ENCODE results near the gene TSR1. TPM values are rescaled to one million over a fixed set of nuclear protein-coding genes. Genes with fewer than 3 reads are reported as not detected.

The TSR1 gene
- total and polyA plus RNA-seq, 7 experiments from 2014 or later, result 13.1 to 42.8 (median 28.4) TPM

GRCh38 chr17:2289878-2290478 lies 46.3 kb downstream of the TSR1 start:
- H3K27me3 Mint-ChIP-seq, result no peaks in the 10 kb centered on the region
- Histone ChIP-seq H3K36me3 (ENCODE audit: control insufficient read depth in 2 of 3, insufficient read depth in 3 of 3, low read length in 3 of 3) (peaks cover 6 to 79% (median 16%) of the 10 kb centered on the region in 3 experiments), H3K4me3 (ENCODE audit: low read length) (no peak overlapping the region), H3K27ac (ENCODE audit: low read depth, low read length) (no peak overlapping the region), H3K9me3 (ENCODE audit: control insufficient read depth in 2 of 3, low read length in 3 of 3) (no peaks in the 10 kb centered on the region), H3K4me1 (ENCODE audit: control insufficient read depth in 2 of 2, insufficient read depth in 2 of 2, low read length in 2 of 2) (no peaks in the 10 kb centered on the region), H3K27me3 (ENCODE audit: control insufficient read depth in 2 of 2, insufficient read depth in 2 of 2, low read length in 2 of 2) (no peaks in the 10 kb centered on the region)
- peaks cover 3 to 20% (median 11%) of the 10 kb centered on the region in 7 donors for H3K4me1 Mint-ChIP-seq
- POLR2A ChIA-PET, result no interaction called here
- no peak for DNase-seq
- no peaks in the 10 kb centered on the region for H3K9me3 Mint-ChIP-seq
- H3K27ac Mint-ChIP-seq, result peak overlapping the region in 1 of 9 donors; percentile 8
- CTCF ChIA-PET, result interaction anchor here (1.1 kb wide), 1 partner anchor 45 kb away, joined by 3 read pairs; no protein-coding TSS in a partner anchor
- peaks cover 18 to 51% (median 41%) of the 10 kb centered on the region in 5 donors for H3K36me3 Mint-ChIP-seq
- intact Hi-C loops (cut with micrococcal nuclease), result no loop called here
- no peak for ATAC-seq
- H3K4me3 Mint-ChIP-seq, result no peak overlapping the region

DNA sequence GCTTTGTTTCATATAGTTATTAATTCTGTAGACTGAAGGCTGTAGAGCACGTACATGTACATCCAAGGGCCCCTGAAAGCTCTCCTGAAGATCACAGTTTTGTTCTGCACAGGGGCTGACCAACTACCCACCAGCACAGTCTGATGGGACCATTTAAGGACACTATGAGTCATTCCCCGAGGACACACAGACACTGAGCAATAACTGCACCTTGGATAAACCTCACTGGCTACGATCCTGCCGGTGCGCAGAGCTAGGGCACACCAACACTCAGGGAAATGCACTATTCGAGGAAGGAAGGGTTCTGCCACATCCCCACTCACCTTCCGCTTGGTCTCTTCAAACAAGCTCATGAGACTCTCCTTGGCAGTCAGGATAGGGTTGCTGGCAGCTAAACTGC lies 53.0 kb downstream of the TSR1 start:
- H3K4me3 ChIP-seq (ENCODE audit: low read length), result no peak overlapping the region
- H3K4me3 Mint-ChIP-seq, result no peak overlapping the region
- no peaks in the 10 kb centered on the region for H3K9me3 ChIP-seq (ENCODE audit: control insufficient read depth in 2 of 3, low read length in 3 of 3)
- H3K27me3 ChIP-seq (ENCODE audit: control insufficient read depth in 2 of 2, insufficient read depth in 2 of 2, low read length in 2 of 2), result no peaks in the 10 kb centered on the region
- no peak for DNase-seq
- no peak for ATAC-seq
- no peak overlapping the region for H3K27ac ChIP-seq (ENCODE audit: low read depth, low read length)
- peaks cover 0 to 24% of the 10 kb centered on the region in 2 donors for H3K4me1 ChIP-seq (ENCODE audit: control insufficient read depth in 2 of 2, insufficient read depth in 2 of 2, low read length in 2 of 2)
- intact Hi-C loops (cut with micrococcal nuclease), result no loop called here
- peaks cover 8 to 55% (median 41%) of the 10 kb centered on the region in 5 donors for H3K36me3 Mint-ChIP-seq
- ChIA-PET CTCF (interaction anchor here (0.5 to 6.4 kb wide), 15 partner anchors 9 to 229 kb away, joined by 3 to 90 read pairs (median 4); partner anchors contain the start of gene HIC1), POLR2A (interaction anchor here (0.7 to 4.9 kb wide), 9 partner anchors 16 to 1026 kb away, joined by 3 to 30 read pairs (median 7); partner anchors contain the start of genes HIC1, SMG6 and SRR)
- no peaks in the 10 kb centered on the region for H3K9me3 Mint-ChIP-seq
- H3K27ac Mint-ChIP-seq, result peak overlapping the region in 4 of 9 donors; percentile 28 to 69 (median 38)
- H3K27me3 Mint-ChIP-seq, result no peaks in the 10 kb centered on the region
- H3K36me3 ChIP-seq (ENCODE audit: control insufficient read depth in 2 of 3, insufficient read depth in 3 of 3, low read length in 3 of 3), result peaks cover 11 to 62% (median 15%) of the 10 kb centered on the region in 3 experiments
- peaks cover 21 to 52% (median 35%) of the 10 kb centered on the region in 7 donors for H3K4me1 Mint-ChIP-seq

DNA sequence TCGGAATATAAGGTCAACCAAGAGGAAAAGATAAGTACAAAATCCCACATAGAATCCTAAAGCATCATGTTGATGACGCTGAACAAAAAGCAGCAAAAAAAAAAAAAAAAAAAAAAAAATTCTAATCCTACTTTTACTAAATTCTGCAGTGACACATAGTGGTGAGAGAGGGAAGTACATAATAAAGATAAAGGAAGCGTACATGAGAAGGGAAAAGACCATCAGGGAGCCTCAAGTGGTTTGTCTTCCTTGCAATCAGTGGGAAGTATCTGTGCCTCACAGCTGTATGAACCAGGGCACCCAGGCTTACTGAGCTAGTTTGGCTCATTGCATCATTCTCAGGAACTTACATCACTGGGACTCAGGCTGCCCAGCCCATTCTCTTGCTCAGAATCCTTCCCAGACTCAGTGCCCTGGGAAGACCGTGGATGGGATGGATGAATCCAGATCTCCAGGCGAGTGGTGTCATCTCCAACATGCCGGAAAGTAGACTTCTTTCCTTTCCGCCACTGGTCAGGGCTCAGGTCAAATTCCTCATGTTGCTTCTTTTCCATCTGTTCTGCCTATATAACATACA lies 53.9 kb downstream of the TSR1 start:
- peak; percentile 76 for ATAC-seq
- Mint-ChIP-seq H3K27ac (peak overlapping the region; percentile 44 to 89 (median 72)), H3K27me3 (no peaks in the 10 kb centered on the region), H3K36me3 (peaks cover 8 to 51% (median 37%) of the 10 kb centered on the region in 5 donors), H3K4me1 (peaks cover 21 to 58% (median 35%) of the 10 kb centered on the region in 7 donors), H3K4me3 (peak overlapping the region in 3 of 10 donors; percentile 12 to 64 (median 28)), H3K9me3 (no peaks in the 10 kb centered on the region)
- ChIA-PET CTCF (interaction anchor here (0.6 to 6.4 kb wide), 9 partner anchors 10 to 397 kb away, joined by 3 to 90 read pairs (median 8); partner anchors contain the start of gene HIC1), POLR2A (interaction anchor here (0.6 to 4.9 kb wide), 12 partner anchors 15 to 614 kb away, joined by 3 to 30 read pairs (median 7); partner anchors contain the start of genes HIC1, SMG6 and SRR)
- peak in 7 of 9 donors; percentile 37 to 68 (median 58) for DNase-seq
- H3K9me3 ChIP-seq (ENCODE audit: control insufficient read depth in 2 of 3, low read length in 3 of 3), result no peaks in the 10 kb centered on the region
- peaks cover 0 to 24% of the 10 kb centered on the region in 2 donors for H3K4me1 ChIP-seq (ENCODE audit: control insufficient read depth in 2 of 2, insufficient read depth in 2 of 2, low read length in 2 of 2)
- H3K36me3 ChIP-seq (ENCODE audit: control insufficient read depth in 2 of 3, insufficient read depth in 3 of 3, low read length in 3 of 3), result peaks cover 11 to 54% (median 15%) of the 10 kb centered on the region in 3 experiments
- intact Hi-C loops (cut with micrococcal nuclease), result loop anchor here (1.0 kb wide), 6 partner anchors 16 to 228 kb away; partner anchors contain the start of gene HIC1 (in 1 of the 2)
- H3K27ac ChIP-seq (ENCODE audit: low read depth, low read length), result no peak overlapping the region
- no peaks in the 10 kb centered on the region for H3K27me3 ChIP-seq (ENCODE audit: control insufficient read depth in 2 of 2, insufficient read depth in 2 of 2, low read length in 2 of 2)
- no peak overlapping the region for H3K4me3 ChIP-seq (ENCODE audit: low read length)

DNA sequence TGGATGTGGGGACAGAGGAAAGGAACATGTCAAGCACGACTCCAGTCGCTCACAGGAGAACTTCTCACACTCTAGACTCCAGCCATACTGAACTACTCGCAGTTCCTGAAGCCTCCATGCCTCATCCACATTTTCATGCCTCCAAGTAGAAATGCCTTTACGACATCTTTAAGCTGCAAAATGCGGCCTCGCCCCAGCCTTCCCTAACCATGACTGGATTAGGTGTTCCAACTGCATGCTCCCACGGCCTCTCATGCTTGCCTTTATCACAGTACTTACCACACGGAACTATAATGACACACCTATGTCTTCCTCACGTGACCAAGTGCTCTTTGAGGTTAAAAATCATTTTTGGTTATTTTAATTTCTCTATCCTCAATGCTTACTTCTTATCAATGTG lies 56.5 kb downstream of the TSR1 start:
- no peak overlapping the region for H3K27ac ChIP-seq (ENCODE audit: low read depth, low read length)
- H3K36me3 ChIP-seq (ENCODE audit: control insufficient read depth in 2 of 3, insufficient read depth in 3 of 3, low read length in 3 of 3), result peaks cover 11 to 36% (median 15%) of the 10 kb centered on the region in 3 experiments
- H3K27me3 ChIP-seq (ENCODE audit: control insufficient read depth in 2 of 2, insufficient read depth in 2 of 2, low read length in 2 of 2), result no peaks in the 10 kb centered on the region
- ATAC-seq (no peak), DNase-seq (no peak)
- ChIA-PET CTCF (interaction anchor here (0.7 to 6.4 kb wide), 10 partner anchors 8 to 565 kb away, joined by 3 to 90 read pairs (median 8); partner anchors contain the start of gene HIC1), POLR2A (interaction anchor here (0.6 to 4.9 kb wide), 7 partner anchors 10 to 459 kb away, joined by 3 to 30 read pairs (median 14); partner anchors contain the start of gene HIC1)
- no peak overlapping the region for H3K4me3 ChIP-seq (ENCODE audit: low read length)
- peak overlapping the region; percentile 11 to 88 (median 61) for H3K27ac Mint-ChIP-seq
- H3K4me3 Mint-ChIP-seq, result peak overlapping the region in 7 of 10 donors; percentile 3 to 66 (median 35)
- H3K36me3 Mint-ChIP-seq, result peaks cover 8 to 60% (median 36%) of the 10 kb centered on the region in 5 donors
- no peaks in the 10 kb centered on the region for H3K27me3 Mint-ChIP-seq
- peaks cover 10 to 39% of the 10 kb centered on the region in 2 donors for H3K4me1 ChIP-seq (ENCODE audit: control insufficient read depth in 2 of 2, insufficient read depth in 2 of 2, low read length in 2 of 2)
- intact Hi-C loops (cut with micrococcal nuclease), result loop anchor here in 1 of 2 donors (1.0 kb wide), 1 partner anchor 7 kb away; no protein-coding TSS in a partner anchor
- H3K4me1 Mint-ChIP-seq, result peaks cover 37 to 74% (median 58%) of the 10 kb centered on the region in 7 donors
- no peaks in the 10 kb centered on the region for H3K9me3 ChIP-seq (ENCODE audit: control insufficient read depth in 2 of 3, low read length in 3 of 3)
- H3K9me3 Mint-ChIP-seq, result peaks cover 0 to 3% (median 0%) of the 10 kb centered on the region in 11 donors

DNA sequence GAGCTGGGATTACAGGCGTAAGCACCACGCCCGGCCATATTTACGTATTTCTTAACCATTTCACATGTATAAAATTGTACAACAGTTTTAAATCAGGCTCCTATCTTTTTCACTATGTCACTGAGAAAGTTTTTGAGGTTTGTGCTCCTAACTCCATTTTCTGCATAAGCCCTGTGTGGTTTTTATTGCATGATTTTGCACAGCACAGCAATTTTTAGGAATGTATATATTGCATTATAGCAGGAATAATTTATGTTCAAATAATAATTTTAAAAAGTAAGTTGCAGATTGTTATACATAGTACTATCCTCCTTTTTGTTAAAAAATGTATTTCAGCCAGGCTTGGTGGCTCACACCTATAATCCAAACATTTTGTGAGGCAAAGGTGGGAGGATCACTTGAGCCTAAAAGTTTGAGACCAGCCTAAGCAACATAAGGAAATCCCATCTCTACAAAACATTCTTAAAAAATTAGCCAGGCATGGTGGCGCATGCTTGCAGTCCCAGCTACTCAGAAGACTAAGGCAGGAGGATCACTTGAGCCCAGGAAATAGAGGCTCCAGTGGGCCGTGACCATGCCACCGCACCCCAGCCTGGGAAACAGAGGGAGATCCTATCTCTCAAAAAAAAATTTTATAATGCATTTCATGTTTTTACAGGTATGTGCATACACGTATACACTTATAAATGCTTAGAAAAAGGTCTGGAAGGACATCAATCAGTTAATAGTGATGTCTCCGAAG lies 58.7 kb downstream of the TSR1 start:
- peaks cover 11 to 19% (median 12%) of the 10 kb centered on the region in 3 experiments for H3K36me3 ChIP-seq (ENCODE audit: control insufficient read depth in 2 of 3, insufficient read depth in 3 of 3, low read length in 3 of 3)
- DNase-seq, result no peak
- H3K36me3 Mint-ChIP-seq, result peaks cover 8 to 57% (median 43%) of the 10 kb centered on the region in 5 donors
- no peaks in the 10 kb centered on the region for H3K9me3 ChIP-seq (ENCODE audit: control insufficient read depth in 2 of 3, low read length in 3 of 3)
- no peaks in the 10 kb centered on the region for H3K27me3 Mint-ChIP-seq
- H3K27ac Mint-ChIP-seq, result peak overlapping the region in 3 of 9 donors; percentile 33 to 54 (median 41)
- ATAC-seq, result no peak
- peaks cover 39 to 72% (median 66%) of the 10 kb centered on the region in 7 donors for H3K4me1 Mint-ChIP-seq
- intact Hi-C loops (cut with micrococcal nuclease), result no loop called here
- H3K4me3 Mint-ChIP-seq, result peak overlapping the region in 1 of 10 donors; percentile 12
- no peak overlapping the region for H3K4me3 ChIP-seq (ENCODE audit: low read length)
- no peak overlapping the region for H3K27ac ChIP-seq (ENCODE audit: low read depth, low read length)
- no peaks in the 10 kb centered on the region for H3K27me3 ChIP-seq (ENCODE audit: control insufficient read depth in 2 of 2, insufficient read depth in 2 of 2, low read length in 2 of 2)
- ChIA-PET POLR2A (interaction anchor here (2.1 kb wide), 1 partner anchor 11 kb away, joined by 13 read pairs; no protein-coding TSS in a partner anchor), CTCF (no interaction called here)
- peaks cover 0 to 3% (median 0%) of the 10 kb centered on the region in 11 donors for H3K9me3 Mint-ChIP-seq
- peaks cover 10 to 42% of the 10 kb centered on the region in 2 donors for H3K4me1 ChIP-seq (ENCODE audit: control insufficient read depth in 2 of 2, insufficient read depth in 2 of 2, low read length in 2 of 2)

Measured in naive thymus-derived CD4-positive, alpha-beta T cell (primary cell).